Endothelial cell of umbilical vein (primary cell): ENCODE data around the gene GPD2. TPM values are rescaled to one million over a fixed set of nuclear protein-coding genes. Genes with fewer than 3 reads are reported as not detected.
"Not testable (repeated sequence)": the region's sequence is repeated elsewhere in the genome, so short reads cannot be mapped to it uniquely, and the experiment has no call there.

Experiments used
- BruUV-seq: library from RNA; stranded (reverse); fragments of 400-500 nt; replicated peaks from 2 replicates; lab custom pipeline; 2021; lab: Mats Ljungman, UMichigan
- CTCF ChIA-PET: fragments of 300-600, 350-600 bp; sonication (Branson Sonifier 250); formaldehyde crosslinking; loops from one replicate; lab custom pipeline; 2021; ENCODE audit warnings: antibody characterized with exemption, inconsistent platforms; lab: Charles Lee
- POLR2A ChIA-PET: fragments of 300-600, 350-600 bp; sonication (Branson Sonifier 250); formaldehyde crosslinking; loops from one replicate; lab custom pipeline; 2021; ENCODE audit warnings: antibody characterized with exemption, inconsistent platforms; lab: Charles Lee
- DNase-seq: peaks from one replicate; pipeline ENCODE4 v3.0.0-alpha.2; 2011; ENCODE audit warnings: low read depth, low spot score
- FAIRE-seq: peaks from 2 replicates; lab custom pipeline; 2011; peaks lifted over from hg19 to GRCh38; lab: Jason Lieb, UNC
- H2AFZ ChIP-seq: 2 replicates; pipeline ENCODE4 v1.6.0; 2012; ENCODE audit warnings: low read depth, low read length, control low read depth, inconsistent platforms
- H3K27ac ChIP-seq: 2 replicates; pipeline ENCODE4 v1.5.1; 2011; ENCODE audit warnings: low read depth, mild to moderate bottlenecking, control low read depth, low read length, moderate library complexity; ENCODE audit not compliant: insufficient read depth
- H3K27me3 ChIP-seq, 2 experiments: 2 replicates each; pipeline versions ENCODE4 v1.6.0 to v1.6.1; 2011; ENCODE audit warnings: low read length in 2 of 2, mixed read lengths in 1 of 2; ENCODE audit not compliant: control insufficient read depth in 2 of 2, insufficient read depth in 2 of 2
- H3K36me3 ChIP-seq, 2 experiments: 2 replicates in 1 of 2; 3 replicates in 1 of 2; pipeline ENCODE4 v1.5.1; 2011; ENCODE audit warnings: low read length in 2 of 2, mild to moderate bottlenecking in 1 of 2, moderate library complexity in 1 of 2; ENCODE audit not compliant: control insufficient read depth in 2 of 2, insufficient read depth in 2 of 2; ENCODE audit errors: extremely low read depth in 1 of 2
- H3K4me1 ChIP-seq: 3 replicates; pipeline ENCODE4 v1.5.1; 2011; ENCODE audit warnings: mild to moderate bottlenecking, low read length; ENCODE audit not compliant: control insufficient read depth, insufficient read depth; ENCODE audit errors: extremely low read depth
- H3K4me2 ChIP-seq: 2 replicates; pipeline ENCODE4 v1.6.1; 2011; ENCODE audit warnings: low read length, control low read depth, mixed read lengths; ENCODE audit not compliant: insufficient read depth
- H3K4me3 ChIP-seq, 3 experiments: fragments of 200-600 bp in 1 of 3; sonication (generic), shearing (Covaris generic) in 1 of 3; replicated peaks in 1 of 3; 2 replicates each; pipeline ENCODE4 v1.5.1; 2011 to 2016; ENCODE audit warnings: control low read depth in 3 of 3, low read length in 3 of 3, mild to moderate bottlenecking in 2 of 3, inconsistent platforms in 1 of 3, low read depth in 1 of 3, moderate library complexity in 1 of 3; ENCODE audit not compliant: insufficient read depth in 1 of 3
- H3K79me2 ChIP-seq: 2 replicates; pipeline ENCODE4 v1.6.0; 2012; ENCODE audit warnings: low read length, inconsistent platforms; ENCODE audit not compliant: control insufficient read depth, insufficient read depth
- H3K9ac ChIP-seq: replicated peaks from 2 replicates; pipeline ENCODE3; 2011; ENCODE audit warnings: low read length, control low read depth; ENCODE audit not compliant: insufficient read depth; ENCODE audit errors: extremely low read depth
- H3K9me1 ChIP-seq: replicated peaks from 3 replicates; pipeline ENCODE4 v1.6.0; 2011; ENCODE audit warnings: mild to moderate bottlenecking, low read length; ENCODE audit not compliant: control insufficient read depth, insufficient read depth; ENCODE audit errors: extremely low read depth
- H3K9me3 ChIP-seq: replicated peaks from 2 replicates; pipeline ENCODE4 v1.5.1; 2012; ENCODE audit warnings: low read length, inconsistent platforms; ENCODE audit not compliant: control insufficient read depth, insufficient read depth
- H4K20me1 ChIP-seq: replicated peaks from 2 replicates; pipeline ENCODE3; 2011; ENCODE audit warnings: mild to moderate bottlenecking, low read length; ENCODE audit not compliant: control insufficient read depth, insufficient read depth; ENCODE audit errors: extremely low read depth
- EZH2 ChIP-seq: IDR thresholded peaks from 2 replicates; pipeline ENCODE4 v1.6.1; 2012; ENCODE audit warnings: borderline replicate concordance, low read depth, mild to moderate bottlenecking, moderate library complexity, low read length, inconsistent platforms; ENCODE audit not compliant: severe bottlenecking
- FOS ChIP-seq: IDR thresholded peaks from 2 replicates; pipeline ENCODE4 v1.6.1; 2011; ENCODE audit warnings: mild to moderate bottlenecking, low read length, moderate library complexity, borderline replicate concordance; ENCODE audit not compliant: insufficient read depth
- GATA2 ChIP-seq: IDR thresholded peaks from 2 replicates; pipeline ENCODE4 v1.7.0; 2011; ENCODE audit warnings: low read depth, mild to moderate bottlenecking, moderate library complexity, mixed read lengths, low read length; ENCODE audit not compliant: insufficient read length, insufficient read depth
- JUN ChIP-seq: IDR thresholded peaks from 2 replicates; pipeline ENCODE4 v1.6.1; 2011; ENCODE audit warnings: borderline replicate concordance, low read depth; ENCODE audit not compliant: insufficient read length, insufficient read depth
- MYC ChIP-seq: IDR thresholded peaks from one replicate; pipeline ENCODE4 v1.6.1; 2011; ENCODE audit warnings: mild to moderate bottlenecking, low read depth, low read length
- POLR2A ChIP-seq: IDR thresholded peaks from 2 replicates; pipeline ENCODE4 v1.6.1; 2012; ENCODE audit warnings: low read depth, mild to moderate bottlenecking, control low read depth, low read length
- POLR2AphosphoS5 ChIP-seq: IDR thresholded peaks from 2 replicates; pipeline ENCODE4 v1.6.1; 2012; ENCODE audit warnings: low read depth, mild to moderate bottlenecking, control low read depth, low read length, moderate library complexity; ENCODE audit not compliant: insufficient read depth
- dilution Hi-C: fragments of 300-500 bp; cut with MboI; formaldehyde crosslinking; loops from one replicate; pipeline ENCODE4 v1.15.0; 2019; ENCODE audit warnings: low sequenced_read_pairs; ENCODE audit not compliant: extremely low pct_ligation_motif_present
- intact Hi-C: fragments of 100-400 bp; cut with micrococcal nuclease; formaldehyde crosslinking; loops from one replicate; pipeline ENCODE4 v1.10.0; 2022
- polyA plus RNA-seq, 4 experiments: library from polyadenylated mRNA; depleted of rRNA in 3 of 4; stranded (reverse) in 3 of 4; unstranded in 1 of 4; fragments of >200 nt; gene quantifications; 2 replicates each; pipeline versions ENCODE4 v1.2.1 to v1.2.3, GENCODE V29; 2011 to 2012; ENCODE audit warnings: missing spikeins in 1 of 4
- total RNA-seq: library from RNA; stranded (reverse); gene quantifications from 2 replicates; pipeline ENCODE4 v1.2.3, GENCODE V29; 2021
- TF ChIP-seq, protein P1 (sequence below), 2 donors: IDR thresholded peaks; 1 replicate in 1 of 2; 2 replicates in 1 of 2; pipeline ENCODE4 v1.5.1; 2011; ENCODE audit warnings: low read length in 2 of 2, mild to moderate bottlenecking in 2 of 2, moderate library complexity in 2 of 2, control low read depth in 1 of 2, inconsistent platforms in 1 of 2, low read depth in 1 of 2; ENCODE audit not compliant: insufficient read depth in 1 of 2; ENCODE audit errors: extremely low read depth in 1 of 2
- TF ChIP-seq, protein P2 (sequence below): IDR thresholded peaks from 2 replicates; pipeline ENCODE4 v1.6.1; 2011; ENCODE audit not compliant: insufficient read depth, insufficient read length

GPD2 gene
- total and polyA plus RNA-seq, 2 donors (not counting 3 experiments of a cell fraction or from before 2014, with no cell fraction given): 6.6 to 37.0 TPM

DNA sequence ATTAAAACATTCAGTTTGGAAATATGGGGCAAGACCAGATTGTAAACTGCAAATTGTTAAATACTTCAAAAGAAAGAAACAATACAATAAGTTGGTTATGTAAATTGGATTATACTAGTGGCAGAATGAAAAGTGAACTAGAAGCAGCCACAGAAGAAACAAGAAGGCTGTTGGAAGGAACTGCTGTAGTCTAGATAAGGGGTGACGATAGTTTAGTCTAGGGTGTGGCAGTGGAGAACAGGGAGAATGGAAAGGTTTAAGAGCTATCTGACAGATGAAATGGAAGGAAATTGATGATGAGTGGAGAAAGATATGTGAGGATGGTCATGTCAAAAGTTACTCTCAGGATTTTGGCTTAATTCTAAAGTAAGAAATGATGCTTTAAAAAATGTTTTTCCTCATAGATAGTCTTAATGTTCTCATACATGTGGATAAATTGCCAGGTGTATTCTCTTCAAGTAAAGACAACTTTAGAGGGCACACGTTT lies 179.7 kb downstream of the GPD2 start:
- no peak for FAIRE-seq
- Histone ChIP-seq H3K4me2 (no peak overlapping the region), H3K27ac (no peak overlapping the region), H3K9me3 (no peaks in the 10 kb centered on the region), H3K9ac (no peak overlapping the region), H3K79me2 (no peaks in the 10 kb centered on the region), H3K36me3 (no peaks in the 10 kb centered on the region), H3K27me3 (no peaks in the 10 kb centered on the region), H2AFZ (no peak overlapping the region), H3K4me1 (no peaks in the 10 kb centered on the region), H3K4me3 (no peak overlapping the region), H3K9me1 (no peaks in the 10 kb centered on the region), H4K20me1 (no peaks in the 10 kb centered on the region)
- no TSS peak for BruUV-seq
- DNase-seq: no peak
- intact Hi-C loops (no loop called here), dilution Hi-C loops (no loop called here)
- ChIA-PET CTCF (no interaction called here), POLR2A (no interaction called here)
- TF ChIP-seq POLR2A (no peak), MYC (no peak), POLR2AphosphoS5 (no peak), JUN (no peak), FOS (no peak), GATA2 (no peak), EZH2 (no peak)
- TF ChIP-seq, protein P1, sequence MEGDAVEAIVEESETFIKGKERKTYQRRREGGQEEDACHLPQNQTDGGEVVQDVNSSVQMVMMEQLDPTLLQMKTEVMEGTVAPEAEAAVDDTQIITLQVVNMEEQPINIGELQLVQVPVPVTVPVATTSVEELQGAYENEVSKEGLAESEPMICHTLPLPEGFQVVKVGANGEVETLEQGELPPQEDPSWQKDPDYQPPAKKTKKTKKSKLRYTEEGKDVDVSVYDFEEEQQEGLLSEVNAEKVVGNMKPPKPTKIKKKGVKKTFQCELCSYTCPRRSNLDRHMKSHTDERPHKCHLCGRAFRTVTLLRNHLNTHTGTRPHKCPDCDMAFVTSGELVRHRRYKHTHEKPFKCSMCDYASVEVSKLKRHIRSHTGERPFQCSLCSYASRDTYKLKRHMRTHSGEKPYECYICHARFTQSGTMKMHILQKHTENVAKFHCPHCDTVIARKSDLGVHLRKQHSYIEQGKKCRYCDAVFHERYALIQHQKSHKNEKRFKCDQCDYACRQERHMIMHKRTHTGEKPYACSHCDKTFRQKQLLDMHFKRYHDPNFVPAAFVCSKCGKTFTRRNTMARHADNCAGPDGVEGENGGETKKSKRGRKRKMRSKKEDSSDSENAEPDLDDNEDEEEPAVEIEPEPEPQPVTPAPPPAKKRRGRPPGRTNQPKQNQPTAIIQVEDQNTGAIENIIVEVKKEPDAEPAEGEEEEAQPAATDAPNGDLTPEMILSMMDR (IDR thresholded peaks at IDR 0.05; ENCODE audit: extremely low read depth in 1 of 2, insufficient read depth in 1 of 2, low read depth in 1 of 2, low read length in 2 of 2): no peak
- TF ChIP-seq, protein P2, sequence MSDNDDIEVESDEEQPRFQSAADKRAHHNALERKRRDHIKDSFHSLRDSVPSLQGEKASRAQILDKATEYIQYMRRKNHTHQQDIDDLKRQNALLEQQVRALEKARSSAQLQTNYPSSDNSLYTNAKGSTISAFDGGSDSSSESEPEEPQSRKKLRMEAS: no peak

- H3K4me1 ChIP-seq, H3K9me1 ChIP-seq, FAIRE-seq, DNase-seq, H3K4me2 ChIP-seq, H2AFZ ChIP-seq, H3K79me2 ChIP-seq, H3K9ac ChIP-seq, dilution Hi-C loops, H3K36me3 ChIP-seq, BruUV-seq, H3K9me3 ChIP-seq, intact Hi-C loops, H3K4me3 ChIP-seq, H4K20me1 ChIP-seq, POLR2A ChIA-PET, H3K27me3 ChIP-seq, H3K27ac ChIP-seq: not testable (repeated sequence)
- CTCF ChIA-PET: interaction anchor here (0.6 to 1.3 kb wide), 3 partner anchors 15 to 1249 kb away, joined by 3 read pairs; no protein-coding TSS in a partner anchor
Observed at GRCh38 chr2:156618071-156618470, 181.9 kb downstream of the GPD2 start.
